Glomerular endothelial cell (primary cell): ENCODE results near the gene NFE2. TPM values are rescaled to one million over a fixed set of nuclear protein-coding genes. Genes with fewer than 3 reads are reported as not detected.

Experiments
- DNase-seq: peaks from one replicate; pipeline ENCODE4 v3.0.0-alpha.2; 2011; ENCODE audit warnings: low read depth, low spot score; ENCODE audit errors: extremely low read depth
- total RNA-seq: library from RNA; depleted of rRNA; stranded (reverse); fragments of >200 nt; gene quantifications from 2 replicates; pipeline ENCODE4 v1.2.3, GENCODE V29; 2015

The NFE2 gene
- total RNA-seq, 1 donor from 2014 or later, result not detected

GRCh38 chr12:54306925-54307741 is 6.3 kb upstream of the NFE2 start:
- no peak for DNase-seq

- DNase-seq, result no peak
Measured at GRCh38 chr12:54304187-54304810, 3.5 kb upstream of the NFE2 start.

- no peak for DNase-seq
Measured at GRCh38 chr12:54303640-54304039, 2.8 kb upstream of the NFE2 start.

- no peak for DNase-seq
Measured at GRCh38 chr12:54301428-54302048, 723 bp upstream of the NFE2 start.

GRCh38 chr12:54300225-54300731 is 537 bp downstream of the NFE2 start:
- no peak for DNase-seq

- DNase-seq, result no peak
Measured at GRCh38 chr12:54299515-54300224, 1.1 kb downstream of the NFE2 start.

GRCh38 chr12:54298904-54299303 is 1.9 kb downstream of the NFE2 start:
- DNase-seq, result no peak

- no peak for DNase-seq
Measured at GRCh38 chr12:54296393-54297099, 4.3 kb downstream of the NFE2 start.

- no peak for DNase-seq
Measured at GRCh38 chr12:54294953-54295566, 5.8 kb downstream of the NFE2 start.

GRCh38 chr12:54294152-54294952 is 6.5 kb downstream of the NFE2 start:
- DNase-seq, result no peak

GRCh38 chr12:54292931-54293241 is 7.9 kb downstream of the NFE2 start:
- DNase-seq, result no peak

- no peak for DNase-seq
Measured at GRCh38 chr12:54292083-54292930, 8.5 kb downstream of the NFE2 start.

GRCh38 chr12:54287261-54288157 is 13.3 kb downstream of the NFE2 start:
- no peak for DNase-seq

- no peak for DNase-seq
Measured at GRCh38 chr12:54286042-54287030, 14.5 kb downstream of the NFE2 start.

GRCh38 chr12:54285150-54286041 is 15.4 kb downstream of the NFE2 start:
- no peak for DNase-seq
